AG09309 (cell line): ENCODE results near the gene DDX17.

Experiments used
- DNase-seq: peaks from one replicate; pipeline ENCODE4 v3.0.0-alpha.2; 2010; ENCODE audit warnings: low read depth
- H3K4me3 ChIP-seq: 2 replicates; pipeline ENCODE4 v1.5.1; 2011; ENCODE audit warnings: mild to moderate bottlenecking, low read depth, low read length, moderate library complexity; ENCODE audit not compliant: control insufficient read depth
- TF ChIP-seq, protein P1 (sequence below): IDR thresholded peaks from 2 replicates; pipeline ENCODE4 v1.5.1; 2011; ENCODE audit warnings: mild to moderate bottlenecking, low read depth, low read length, inconsistent platforms; ENCODE audit not compliant: insufficient read depth, control insufficient read depth; ENCODE audit errors: missing control alignments

DDX17 gene

GRCh38 chr22:38505541-38506117 is 482 bp downstream of the DDX17 start:
- TF ChIP-seq, protein P1, sequence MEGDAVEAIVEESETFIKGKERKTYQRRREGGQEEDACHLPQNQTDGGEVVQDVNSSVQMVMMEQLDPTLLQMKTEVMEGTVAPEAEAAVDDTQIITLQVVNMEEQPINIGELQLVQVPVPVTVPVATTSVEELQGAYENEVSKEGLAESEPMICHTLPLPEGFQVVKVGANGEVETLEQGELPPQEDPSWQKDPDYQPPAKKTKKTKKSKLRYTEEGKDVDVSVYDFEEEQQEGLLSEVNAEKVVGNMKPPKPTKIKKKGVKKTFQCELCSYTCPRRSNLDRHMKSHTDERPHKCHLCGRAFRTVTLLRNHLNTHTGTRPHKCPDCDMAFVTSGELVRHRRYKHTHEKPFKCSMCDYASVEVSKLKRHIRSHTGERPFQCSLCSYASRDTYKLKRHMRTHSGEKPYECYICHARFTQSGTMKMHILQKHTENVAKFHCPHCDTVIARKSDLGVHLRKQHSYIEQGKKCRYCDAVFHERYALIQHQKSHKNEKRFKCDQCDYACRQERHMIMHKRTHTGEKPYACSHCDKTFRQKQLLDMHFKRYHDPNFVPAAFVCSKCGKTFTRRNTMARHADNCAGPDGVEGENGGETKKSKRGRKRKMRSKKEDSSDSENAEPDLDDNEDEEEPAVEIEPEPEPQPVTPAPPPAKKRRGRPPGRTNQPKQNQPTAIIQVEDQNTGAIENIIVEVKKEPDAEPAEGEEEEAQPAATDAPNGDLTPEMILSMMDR = no peak
- DNase-seq = no peak
- peak overlapping the region; percentile 58 for H3K4me3 ChIP-seq

GRCh38 chr22:38504731-38505540 is 1.2 kb downstream of the DDX17 start:
- TF ChIP-seq, protein P1 = no peak
- DNase-seq = no peak
- H3K4me3 ChIP-seq = peak overlapping the region; percentile 58

DNA sequence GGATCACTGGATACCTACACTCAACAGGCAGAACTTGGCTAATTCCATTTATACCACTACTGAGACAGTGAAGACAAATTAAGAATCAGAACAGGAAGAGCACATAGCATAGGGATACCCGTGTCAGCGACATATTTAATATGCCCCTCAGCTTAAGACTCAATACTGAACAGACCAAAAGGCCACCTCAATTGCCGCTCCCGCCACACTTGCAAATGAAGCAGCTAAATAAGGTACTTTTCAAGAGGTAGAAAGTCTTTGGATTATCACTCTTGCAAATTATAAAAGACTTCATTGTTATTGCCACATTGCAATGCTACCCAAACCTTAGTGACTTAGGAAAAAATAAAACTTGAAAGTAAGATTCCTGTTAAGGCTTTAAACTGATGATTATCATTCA is 3.1 kb downstream of the DDX17 start:
- DNase-seq = no peak
- H3K4me3 ChIP-seq = peak overlapping the region; percentile 58

GRCh38 chr22:38501797-38502672 is 4.1 kb downstream of the DDX17 start:
- no peak overlapping the region for H3K4me3 ChIP-seq
- TF ChIP-seq, protein P1 = no peak
- no peak for DNase-seq

More for the DNA sequence above, 3.1 kb downstream of the DDX17 start:
- TF ChIP-seq, protein P1 = no peak

GRCh38 chr22:38497869-38498268 is 8.2 kb downstream of the DDX17 start:
- DNase-seq = no peak
- TF ChIP-seq, protein P1 = no peak
- no peak overlapping the region for H3K4me3 ChIP-seq

GRCh38 chr22:38494939-38495338 is 11.2 kb downstream of the DDX17 start:
- DNase-seq = no peak
- TF ChIP-seq, protein P1 = no peak
- H3K4me3 ChIP-seq = no peak overlapping the region
